ENCODE measurements around the gene SETDB1.

The SETDB1 gene

DNA sequence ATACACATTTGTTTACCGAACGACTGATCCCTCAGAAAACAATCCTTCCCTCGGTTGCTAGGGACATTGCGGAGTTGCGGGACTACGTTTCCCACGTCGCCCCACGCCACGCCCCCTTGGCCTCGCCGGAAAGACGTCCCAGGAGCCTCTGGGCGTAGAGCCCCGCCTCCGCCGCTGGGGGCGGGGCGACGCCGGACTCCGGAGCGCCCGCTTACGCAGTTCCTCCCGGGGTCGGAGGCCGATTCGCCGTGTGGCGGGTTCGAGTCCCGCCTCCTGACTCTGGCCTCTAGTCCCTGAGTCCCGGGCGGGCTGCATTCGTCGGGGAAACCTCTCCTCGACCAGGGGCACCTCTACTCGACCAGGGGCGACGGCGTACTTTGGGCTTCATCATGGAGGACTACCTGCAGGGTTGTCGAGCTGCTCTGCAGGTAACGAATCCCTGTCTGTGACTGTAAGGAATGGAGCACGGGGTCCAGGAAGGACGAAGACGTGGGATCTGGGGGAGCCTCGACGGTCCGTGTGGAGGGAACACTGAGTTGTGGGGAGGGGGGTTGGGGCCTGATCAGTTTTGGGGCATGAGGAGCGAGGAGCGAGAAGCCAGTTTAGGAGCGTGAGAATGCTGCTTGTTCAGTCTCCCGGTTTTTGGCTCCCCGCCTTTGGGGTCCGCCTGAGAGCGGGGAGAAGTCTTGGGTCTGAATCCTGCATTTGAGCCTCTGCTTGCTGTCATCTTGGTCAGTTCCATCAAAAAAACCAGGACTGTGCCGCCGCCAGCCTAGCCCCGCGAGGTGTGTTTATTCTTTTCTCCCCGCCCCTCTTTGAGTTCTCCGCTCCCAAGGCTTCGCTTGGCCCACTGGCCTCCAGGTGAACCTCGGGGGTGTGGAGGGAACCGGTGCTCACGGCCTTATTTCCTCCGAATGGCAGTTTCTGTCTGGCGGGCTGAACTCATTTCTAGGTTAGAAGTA, 82.4 kb downstream of the SETDB1 start, which contains the start of gene PRUNE1 (continued):
- TF ChIP-seq PRDM4 (tag by site-specific recombination; IDR thresholded peaks at IDR 0.05) (peak; percentile 41; the same call in 1 of the 2 replicates), ZBTB8A (tag by site-specific recombination; IDR thresholded peaks at IDR 0.05) (peak; percentile 66), ZNF10 (tag by site-specific recombination; IDR thresholded peaks at IDR 0.05) (no peak), ZNF510 (tag by site-specific recombination; IDR thresholded peaks at IDR 0.05; ENCODE audit: insufficient replicate concordance) (no peak), SP7 (tag by site-specific recombination; IDR thresholded peaks at IDR 0.05) (peak; percentile 77), ZNF280D (tag by site-specific recombination; IDR thresholded peaks at IDR 0.05) (no peak), EGR2 (tag by site-specific recombination; IDR thresholded peaks at IDR 0.05; ENCODE audit: low read depth) (peak; percentile 49; the same call in 1 of the 2 replicates), ZNF132 (tag by site-specific recombination; IDR thresholded peaks at IDR 0.05; ENCODE audit: borderline replicate concordance) (no peak), SP3 (tag by site-specific recombination; IDR thresholded peaks at IDR 0.05) (peak; percentile 98), GFI1B (tag by site-specific recombination; IDR thresholded peaks at IDR 0.05) (peak; percentile 63), ZNF473 (tag by site-specific recombination; IDR thresholded peaks at IDR 0.05) (no peak), MYNN (tag by site-specific recombination; IDR thresholded peaks at IDR 0.05; ENCODE audit: borderline replicate concordance) (0 out of 2 replicates have a peak, but pooled peaks have one; percentile 21), ZNF174 (tag by site-specific recombination; IDR thresholded peaks at IDR 0.05) (no peak), ZNF292 (tag by site-specific recombination; IDR thresholded peaks at IDR 0.05; ENCODE audit: borderline replicate concordance, low read depth) (no peak), ZBTB6 (tag by site-specific recombination; IDR thresholded peaks at IDR 0.05) (no peak), ZNF155 (tag by site-specific recombination; IDR thresholded peaks at IDR 0.05) (no peak), ZNF169 (tag by site-specific recombination; IDR thresholded peaks at IDR 0.05) (no peak), ZNF214 (tag by site-specific recombination; IDR thresholded peaks at IDR 0.05; ENCODE audit: borderline replicate concordance) (no peak)
- TF ChIP-seq, protein P1, sequence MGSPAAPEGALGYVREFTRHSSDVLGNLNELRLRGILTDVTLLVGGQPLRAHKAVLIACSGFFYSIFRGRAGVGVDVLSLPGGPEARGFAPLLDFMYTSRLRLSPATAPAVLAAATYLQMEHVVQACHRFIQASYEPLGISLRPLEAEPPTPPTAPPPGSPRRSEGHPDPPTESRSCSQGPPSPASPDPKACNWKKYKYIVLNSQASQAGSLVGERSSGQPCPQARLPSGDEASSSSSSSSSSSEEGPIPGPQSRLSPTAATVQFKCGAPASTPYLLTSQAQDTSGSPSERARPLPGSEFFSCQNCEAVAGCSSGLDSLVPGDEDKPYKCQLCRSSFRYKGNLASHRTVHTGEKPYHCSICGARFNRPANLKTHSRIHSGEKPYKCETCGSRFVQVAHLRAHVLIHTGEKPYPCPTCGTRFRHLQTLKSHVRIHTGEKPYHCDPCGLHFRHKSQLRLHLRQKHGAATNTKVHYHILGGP (tag by site-specific recombination; IDR thresholded peaks at IDR 0.05): no peak
- TF ChIP-seq, protein P2, sequence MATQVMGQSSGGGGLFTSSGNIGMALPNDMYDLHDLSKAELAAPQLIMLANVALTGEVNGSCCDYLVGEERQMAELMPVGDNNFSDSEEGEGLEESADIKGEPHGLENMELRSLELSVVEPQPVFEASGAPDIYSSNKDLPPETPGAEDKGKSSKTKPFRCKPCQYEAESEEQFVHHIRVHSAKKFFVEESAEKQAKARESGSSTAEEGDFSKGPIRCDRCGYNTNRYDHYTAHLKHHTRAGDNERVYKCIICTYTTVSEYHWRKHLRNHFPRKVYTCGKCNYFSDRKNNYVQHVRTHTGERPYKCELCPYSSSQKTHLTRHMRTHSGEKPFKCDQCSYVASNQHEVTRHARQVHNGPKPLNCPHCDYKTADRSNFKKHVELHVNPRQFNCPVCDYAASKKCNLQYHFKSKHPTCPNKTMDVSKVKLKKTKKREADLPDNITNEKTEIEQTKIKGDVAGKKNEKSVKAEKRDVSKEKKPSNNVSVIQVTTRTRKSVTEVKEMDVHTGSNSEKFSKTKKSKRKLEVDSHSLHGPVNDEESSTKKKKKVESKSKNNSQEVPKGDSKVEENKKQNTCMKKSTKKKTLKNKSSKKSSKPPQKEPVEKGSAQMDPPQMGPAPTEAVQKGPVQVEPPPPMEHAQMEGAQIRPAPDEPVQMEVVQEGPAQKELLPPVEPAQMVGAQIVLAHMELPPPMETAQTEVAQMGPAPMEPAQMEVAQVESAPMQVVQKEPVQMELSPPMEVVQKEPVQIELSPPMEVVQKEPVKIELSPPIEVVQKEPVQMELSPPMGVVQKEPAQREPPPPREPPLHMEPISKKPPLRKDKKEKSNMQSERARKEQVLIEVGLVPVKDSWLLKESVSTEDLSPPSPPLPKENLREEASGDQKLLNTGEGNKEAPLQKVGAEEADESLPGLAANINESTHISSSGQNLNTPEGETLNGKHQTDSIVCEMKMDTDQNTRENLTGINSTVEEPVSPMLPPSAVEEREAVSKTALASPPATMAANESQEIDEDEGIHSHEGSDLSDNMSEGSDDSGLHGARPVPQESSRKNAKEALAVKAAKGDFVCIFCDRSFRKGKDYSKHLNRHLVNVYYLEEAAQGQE (tag by site-specific recombination; IDR thresholded peaks at IDR 0.05): no peak; the same call in 1 of the 2 replicates
- TF ChIP-seq, protein P3, sequence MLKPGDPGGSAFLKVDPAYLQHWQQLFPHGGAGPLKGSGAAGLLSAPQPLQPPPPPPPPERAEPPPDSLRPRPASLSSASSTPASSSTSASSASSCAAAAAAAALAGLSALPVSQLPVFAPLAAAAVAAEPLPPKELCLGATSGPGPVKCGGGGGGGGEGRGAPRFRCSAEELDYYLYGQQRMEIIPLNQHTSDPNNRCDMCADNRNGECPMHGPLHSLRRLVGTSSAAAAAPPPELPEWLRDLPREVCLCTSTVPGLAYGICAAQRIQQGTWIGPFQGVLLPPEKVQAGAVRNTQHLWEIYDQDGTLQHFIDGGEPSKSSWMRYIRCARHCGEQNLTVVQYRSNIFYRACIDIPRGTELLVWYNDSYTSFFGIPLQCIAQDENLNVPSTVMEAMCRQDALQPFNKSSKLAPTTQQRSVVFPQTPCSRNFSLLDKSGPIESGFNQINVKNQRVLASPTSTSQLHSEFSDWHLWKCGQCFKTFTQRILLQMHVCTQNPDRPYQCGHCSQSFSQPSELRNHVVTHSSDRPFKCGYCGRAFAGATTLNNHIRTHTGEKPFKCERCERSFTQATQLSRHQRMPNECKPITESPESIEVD (tag by site-specific recombination; IDR thresholded peaks at IDR 0.05): no peak
- TF ChIP-seq, protein P4, sequence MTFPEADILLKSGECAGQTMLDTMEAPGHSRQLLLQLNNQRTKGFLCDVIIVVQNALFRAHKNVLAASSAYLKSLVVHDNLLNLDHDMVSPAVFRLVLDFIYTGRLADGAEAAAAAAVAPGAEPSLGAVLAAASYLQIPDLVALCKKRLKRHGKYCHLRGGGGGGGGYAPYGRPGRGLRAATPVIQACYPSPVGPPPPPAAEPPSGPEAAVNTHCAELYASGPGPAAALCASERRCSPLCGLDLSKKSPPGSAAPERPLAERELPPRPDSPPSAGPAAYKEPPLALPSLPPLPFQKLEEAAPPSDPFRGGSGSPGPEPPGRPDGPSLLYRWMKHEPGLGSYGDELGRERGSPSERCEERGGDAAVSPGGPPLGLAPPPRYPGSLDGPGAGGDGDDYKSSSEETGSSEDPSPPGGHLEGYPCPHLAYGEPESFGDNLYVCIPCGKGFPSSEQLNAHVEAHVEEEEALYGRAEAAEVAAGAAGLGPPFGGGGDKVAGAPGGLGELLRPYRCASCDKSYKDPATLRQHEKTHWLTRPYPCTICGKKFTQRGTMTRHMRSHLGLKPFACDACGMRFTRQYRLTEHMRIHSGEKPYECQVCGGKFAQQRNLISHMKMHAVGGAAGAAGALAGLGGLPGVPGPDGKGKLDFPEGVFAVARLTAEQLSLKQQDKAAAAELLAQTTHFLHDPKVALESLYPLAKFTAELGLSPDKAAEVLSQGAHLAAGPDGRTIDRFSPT (tag by site-specific recombination; IDR thresholded peaks at IDR 0.05): no peak

Data from HEK293 (cell line).